Testis (tissue), 3 donors: ENCODE data around the gene CLEC16A. TPM values are rescaled to one million over a fixed set of nuclear protein-coding genes. Genes with fewer than 3 reads are reported as not detected.

Experiments
- DNase-seq: peaks from one replicate; pipeline ENCODE4 v3.0.0-alpha.2; 2019
- H3K27ac ChIP-seq, 2 donors: fragments of 200-600 bp; sonication (generic); one replicate each; pipeline ENCODE4 v1.5.1; 2019
- H3K27me3 ChIP-seq: fragments of 200-600 bp; sonication (generic); one replicate; pipeline ENCODE4 v1.5.1; 2019
- H3K36me3 ChIP-seq: fragments of 200-600 bp; sonication (generic); one replicate; pipeline ENCODE4 v1.5.1; 2017; ENCODE audit warnings: low read depth; ENCODE audit errors: missing control alignments
- H3K4me1 ChIP-seq: fragments of 200-600 bp; sonication (generic); one replicate; pipeline ENCODE4 v1.5.1; 2019
- H3K4me3 ChIP-seq, 2 donors: fragments of 200-600 bp; sonication (generic); one replicate each; pipeline ENCODE4 v1.5.1; 2017 to 2019
- H3K9me3 ChIP-seq: fragments of 200-600 bp; sonication (generic); one replicate; pipeline ENCODE4 v1.5.1; 2017
- POLR2A ChIP-seq: fragments of 450-650 bp; IDR thresholded peaks from one replicate; pipeline ENCODE4 v1.6.1; 2017; ENCODE audit warnings: antibody characterized with exemption, mild to moderate bottlenecking, moderate library complexity
- WGBS, 2 donors: methylation state at CpG; one replicate each; pipeline ENCODE4 v1.1.5; 2018; 5-methylcytosine and 5-hydroxymethylcytosine counted together
- intact Hi-C: fragments of 100-400 bp; cut with DNase I; formaldehyde crosslinking; loops from one replicate; pipeline ENCODE4 v1.15.1; 2023; ENCODE audit warnings: low total_unique reads
- polyA plus RNA-seq: library from polyadenylated mRNA; stranded (reverse); fragments of 350-450 nt; fragmentation: Illumina TruSeq; extraction: RNeasy Lipid Tissue Mini Kit (QIAGEN cat#74804); gene quantifications from one replicate; pipeline ENCODE4 v1.2.3, GENCODE V29; 2014; ENCODE audit warnings: low read depth, low replicate concordance; ENCODE audit not compliant: insufficient read depth
- total RNA-seq, 2 donors: library from RNA; depleted of rRNA; stranded (reverse); fragments of >200 nt; gene quantifications; one replicate each; pipeline ENCODE4 v1.2.3, GENCODE V29; 2016
- TF ChIP-seq, protein P1 (sequence below), 3 experiments: fragments of 450-650 bp in 2 of 3; fragments of 200-600 bp in 1 of 3; sonication (generic) in 1 of 3; IDR thresholded peaks; one replicate each; pipeline ENCODE4 v1.5.1; 2016 to 2019; ENCODE audit warnings: antibody characterized with exemption in 3 of 3, mild to moderate bottlenecking in 2 of 3, moderate library complexity in 1 of 3

Gene CLEC16A
- total and polyA plus RNA-seq, 3 donors from 2014 or later: 93.9 to 126 (median 122) TPM

DNA sequence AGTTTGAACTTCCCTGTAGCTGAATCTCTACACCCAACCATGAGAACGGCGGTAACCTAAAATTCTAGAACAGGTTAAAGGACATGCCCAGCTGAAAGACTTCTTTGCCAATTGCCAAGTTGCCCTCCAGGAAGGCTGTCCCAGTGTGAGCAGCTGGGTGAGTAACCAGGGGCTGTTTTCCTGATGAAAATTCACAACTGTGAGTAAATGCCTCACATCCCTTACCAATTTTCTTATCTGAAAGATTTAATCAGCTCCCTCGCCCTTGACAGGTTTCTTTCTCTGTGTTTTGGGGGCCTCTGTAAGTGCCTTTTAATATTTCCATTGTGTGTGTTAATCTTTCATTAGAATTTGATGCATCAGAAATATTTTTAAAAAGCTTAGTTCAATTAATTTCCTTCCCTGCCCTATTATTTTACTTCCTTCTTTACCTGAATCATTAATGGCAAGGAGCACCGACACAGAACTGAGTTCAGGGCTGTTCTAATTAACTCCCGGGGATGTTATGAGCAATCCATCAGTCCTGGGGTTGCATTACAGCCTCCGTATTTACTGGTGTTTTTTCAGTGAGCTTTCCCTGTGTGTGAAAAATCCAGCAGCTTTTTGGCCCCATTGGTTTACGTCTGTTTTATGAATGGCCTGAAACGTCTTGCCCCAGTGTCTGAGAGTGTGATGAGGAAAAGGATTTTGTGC, 152.9 kb downstream of the CLEC16A start:
- TF ChIP-seq POLR2A: no peak
- TF ChIP-seq, protein P1, sequence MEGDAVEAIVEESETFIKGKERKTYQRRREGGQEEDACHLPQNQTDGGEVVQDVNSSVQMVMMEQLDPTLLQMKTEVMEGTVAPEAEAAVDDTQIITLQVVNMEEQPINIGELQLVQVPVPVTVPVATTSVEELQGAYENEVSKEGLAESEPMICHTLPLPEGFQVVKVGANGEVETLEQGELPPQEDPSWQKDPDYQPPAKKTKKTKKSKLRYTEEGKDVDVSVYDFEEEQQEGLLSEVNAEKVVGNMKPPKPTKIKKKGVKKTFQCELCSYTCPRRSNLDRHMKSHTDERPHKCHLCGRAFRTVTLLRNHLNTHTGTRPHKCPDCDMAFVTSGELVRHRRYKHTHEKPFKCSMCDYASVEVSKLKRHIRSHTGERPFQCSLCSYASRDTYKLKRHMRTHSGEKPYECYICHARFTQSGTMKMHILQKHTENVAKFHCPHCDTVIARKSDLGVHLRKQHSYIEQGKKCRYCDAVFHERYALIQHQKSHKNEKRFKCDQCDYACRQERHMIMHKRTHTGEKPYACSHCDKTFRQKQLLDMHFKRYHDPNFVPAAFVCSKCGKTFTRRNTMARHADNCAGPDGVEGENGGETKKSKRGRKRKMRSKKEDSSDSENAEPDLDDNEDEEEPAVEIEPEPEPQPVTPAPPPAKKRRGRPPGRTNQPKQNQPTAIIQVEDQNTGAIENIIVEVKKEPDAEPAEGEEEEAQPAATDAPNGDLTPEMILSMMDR (IDR thresholded peaks at IDR 0.05): no peak
- Histone ChIP-seq H3K4me1 (peaks cover 11% of the 10 kb centered on the region), H3K27me3 (no peaks in the 10 kb centered on the region), H3K4me3 (no peak overlapping the region), H3K9me3 (no peaks in the 10 kb centered on the region), H3K36me3 (no peaks in the 10 kb centered on the region), H3K27ac (no peak overlapping the region)
- no peak for DNase-seq
- intact Hi-C loops: no loop called here
- WGBS, 2 donors: 84 to 85% methylated on average over 8 of the region's 8 CpGs

DNA sequence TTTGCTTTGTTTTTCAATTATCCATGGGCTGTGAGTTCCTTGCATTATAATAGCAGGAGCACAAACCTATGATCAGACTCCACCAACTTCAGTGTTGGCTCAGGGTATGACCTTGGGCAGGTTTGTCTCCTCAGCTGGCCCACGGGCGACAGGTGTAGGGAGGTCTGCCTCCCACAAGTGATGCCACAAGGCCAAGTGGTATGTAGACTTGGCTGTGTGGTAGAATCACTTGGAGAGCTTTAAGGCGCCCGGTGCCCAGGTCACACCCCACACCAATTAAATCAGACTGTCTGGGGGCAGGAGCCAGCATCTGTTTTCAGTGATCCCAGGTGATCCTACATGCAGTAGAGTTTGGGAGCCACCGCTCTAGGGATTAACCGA, 153.4 kb downstream of the CLEC16A start:
- H3K36me3 ChIP-seq: no peaks in the 10 kb centered on the region
- no peak overlapping the region for H3K4me3 ChIP-seq
- WGBS, 2 donors: 88 to 98% methylated on average over 6 of the region's 6 CpGs
- intact Hi-C loops: no loop called here
- H3K9me3 ChIP-seq: no peaks in the 10 kb centered on the region
- no peak for DNase-seq
- H3K27me3 ChIP-seq: no peaks in the 10 kb centered on the region
- TF ChIP-seq, protein P1 (IDR thresholded peaks at IDR 0.05): no peak
- TF ChIP-seq POLR2A: no peak
- H3K4me1 ChIP-seq: peaks cover 11% of the 10 kb centered on the region
- H3K27ac ChIP-seq: no peak overlapping the region

DNA sequence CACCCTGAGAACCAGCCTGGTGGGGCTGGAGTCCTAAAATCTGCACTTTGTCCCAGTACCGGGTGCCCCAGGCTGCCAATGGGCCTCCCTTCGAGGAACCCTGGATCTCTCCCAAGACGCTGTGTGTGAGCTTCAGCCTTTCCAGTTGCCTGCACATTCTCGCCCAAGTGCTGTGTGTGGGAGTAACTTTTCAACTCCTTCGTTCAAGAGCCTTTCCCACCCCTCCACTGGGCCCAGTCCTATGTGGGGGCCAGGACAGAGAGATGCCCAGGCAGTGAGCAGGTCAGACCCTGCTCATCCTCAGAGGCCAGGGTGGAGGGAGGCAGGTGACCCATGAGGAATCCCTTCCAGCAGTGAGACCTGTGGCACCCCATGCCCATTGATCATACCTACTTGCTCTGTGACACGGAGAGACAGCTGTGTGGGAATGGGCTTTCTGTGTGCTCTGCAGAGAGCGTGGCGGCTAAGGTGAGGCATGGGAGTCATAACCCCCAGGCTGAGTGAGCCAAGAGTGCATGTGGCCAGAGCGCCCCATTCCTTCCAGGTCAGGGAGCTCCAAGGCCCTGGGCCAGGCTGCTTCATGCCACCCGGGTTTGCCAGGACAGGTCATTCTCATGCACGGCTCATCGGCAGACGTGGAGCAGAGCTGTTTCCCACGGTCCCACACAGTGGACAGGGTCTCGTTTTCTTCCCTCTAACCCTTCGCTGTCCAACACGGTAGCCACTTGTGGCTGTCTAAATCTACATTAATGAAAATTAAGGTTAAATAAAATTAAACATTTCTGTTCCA, 154.4 kb downstream of the CLEC16A start:
- H3K4me1 ChIP-seq: peaks cover 11% of the 10 kb centered on the region
- DNase-seq: no peak
- no peak overlapping the region for H3K27ac ChIP-seq
- no peaks in the 10 kb centered on the region for H3K9me3 ChIP-seq
- H3K27me3 ChIP-seq: no peaks in the 10 kb centered on the region
- 85 to 90% methylated on average over 10 to 17 of the region's 17 CpGs for WGBS, 2 donors
- intact Hi-C loops: no loop called here
- H3K4me3 ChIP-seq: no peak overlapping the region
- no peak for TF ChIP-seq POLR2A
- TF ChIP-seq, protein P1 (IDR thresholded peaks at IDR 0.05): no peak
- H3K36me3 ChIP-seq: no peaks in the 10 kb centered on the region

DNA sequence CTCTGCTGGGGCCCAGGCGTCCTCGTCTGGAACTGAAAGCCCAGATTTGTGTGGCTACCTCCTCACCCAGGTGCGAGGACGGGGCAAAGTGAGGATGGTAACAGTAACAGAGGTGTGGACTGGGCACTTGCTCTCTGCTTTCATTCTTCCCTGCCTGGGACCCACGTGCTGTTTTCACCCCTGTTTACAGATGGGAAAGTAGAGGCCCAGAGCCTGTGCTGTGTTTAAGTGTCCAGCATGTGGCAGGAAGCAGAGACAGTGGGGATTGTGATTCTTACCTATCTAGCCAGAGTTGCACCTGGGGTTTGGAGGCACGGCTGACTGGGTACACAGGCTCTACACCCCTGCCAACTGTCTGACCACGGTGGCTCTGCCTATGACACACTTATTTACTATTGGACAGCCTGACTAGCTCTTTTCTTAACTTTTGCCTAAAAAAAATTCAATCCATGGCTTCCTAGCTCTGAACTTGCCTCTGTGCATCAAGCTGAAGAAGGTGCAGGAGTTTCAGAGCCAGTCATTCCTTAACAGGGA, 155.4 kb downstream of the CLEC16A start:
- DNase-seq: no peak
- no peak for TF ChIP-seq POLR2A
- TF ChIP-seq, protein P1 (IDR thresholded peaks at IDR 0.05): no peak
- Histone ChIP-seq H3K36me3 (no peaks in the 10 kb centered on the region), H3K27ac (no peak overlapping the region), H3K27me3 (no peaks in the 10 kb centered on the region), H3K9me3 (no peaks in the 10 kb centered on the region), H3K4me1 (peaks cover 15% of the 10 kb centered on the region), H3K4me3 (no peak overlapping the region)
- WGBS, 2 donors: 80 to 90% methylated on average over 7 of the region's 7 CpGs
- intact Hi-C loops: no loop called here
